GM23248 (cell line): Measurements from ENCODE around the gene PNPLA3. TPM values are rescaled to one million over a fixed set of nuclear protein-coding genes. Genes with fewer than 3 reads are reported as not detected.

Experiments used
- DNase-seq: peaks from one replicate; pipeline ENCODE4 v3.0.0-alpha.2; 2015
- H2AFZ ChIP-seq: fragments of 200-600 bp; sonication (generic); 2 replicates; pipeline ENCODE4 v1.6.1; 2016; ENCODE audit warnings: antibody characterized with exemption
- H3F3A ChIP-seq: fragments of 200-600 bp; sonication (generic); 2 replicates; pipeline ENCODE4 v1.6.1; 2016; ENCODE audit warnings: mild to moderate bottlenecking, antibody characterized with exemption, mixed run types; ENCODE audit not compliant: insufficient read depth
- H3K27ac ChIP-seq: fragments of 200-600 bp; sonication (generic); 2 replicates; pipeline ENCODE4 v1.5.1; 2016; ENCODE audit warnings: mild to moderate bottlenecking
- H3K27me3 ChIP-seq: fragments of 200-600 bp; sonication (generic); replicated peaks from 2 replicates; pipeline ENCODE4 v1.6.1; 2016; ENCODE audit warnings: mild to moderate bottlenecking; ENCODE audit not compliant: insufficient read depth
- H3K36me3 ChIP-seq: fragments of 200-600 bp; sonication (generic); 2 replicates; pipeline ENCODE4 v1.6.1; 2016; ENCODE audit warnings: low read depth, mild to moderate bottlenecking
- H3K4me1 ChIP-seq: fragments of 200-600 bp; sonication (generic); 2 replicates; pipeline ENCODE4 v1.6.1; 2016; ENCODE audit warnings: mild to moderate bottlenecking; ENCODE audit not compliant: insufficient read depth
- H3K4me2 ChIP-seq: fragments of 200-600 bp; sonication (generic); one replicate; pipeline ENCODE4 v1.6.1; 2016; ENCODE audit warnings: mild to moderate bottlenecking; ENCODE audit not compliant: unreplicated experiment
- H3K4me3 ChIP-seq: fragments of 200-600 bp; sonication (generic); 2 replicates; pipeline ENCODE4 v1.5.1; 2016; ENCODE audit warnings: mild to moderate bottlenecking
- H3K79me2 ChIP-seq: fragments of 200-600 bp; sonication (generic); 2 replicates; pipeline ENCODE4 v1.6.1; 2016; ENCODE audit warnings: mild to moderate bottlenecking; ENCODE audit not compliant: insufficient read depth
- H3K9ac ChIP-seq: fragments of 200-600 bp; sonication (generic); 2 replicates; pipeline ENCODE4 v1.6.1; 2016; ENCODE audit warnings: mild to moderate bottlenecking
- H3K9me2 ChIP-seq: fragments of 200-600 bp; sonication (generic); 2 replicates; pipeline ENCODE4 v1.6.1; 2016; ENCODE audit warnings: mixed run types, mild to moderate bottlenecking, moderate library complexity; ENCODE audit not compliant: insufficient read depth
- H3K9me3 ChIP-seq: fragments of 200-600 bp; sonication (generic); one replicate; pipeline ENCODE4 v1.6.1; 2017; ENCODE audit warnings: low read depth
- H4K20me1 ChIP-seq: fragments of 200-600 bp; sonication (generic); 2 replicates; pipeline ENCODE4 v1.6.0; 2016; ENCODE audit not compliant: insufficient read depth
- EZH2 ChIP-seq: fragments of 200-600 bp; sonication (generic); IDR thresholded peaks from 2 replicates; pipeline ENCODE4 v1.6.1; 2018; ENCODE audit warnings: antibody characterized with exemption, mild to moderate bottlenecking; ENCODE audit not compliant: insufficient read depth, poor library complexity, severe bottlenecking
- EZH2phosphoT487 ChIP-seq: fragments of 200-600 bp; sonication (generic); IDR thresholded peaks from 2 replicates; pipeline ENCODE4 v1.6.1; 2018; ENCODE audit warnings: antibody characterized with exemption, moderate library complexity, mild to moderate bottlenecking, low read depth; ENCODE audit not compliant: insufficient read depth
- WGBS, 2 experiments: methylation state at CpG; one replicate each; pipeline ENCODE4 v1.1.6; 2015 to 2017; ENCODE audit warnings: low lambda C conversion rate in 2 of 2, low coverage in 1 of 2; ENCODE audit errors: missing lambda C conversion rate in 2 of 2; 5-methylcytosine and 5-hydroxymethylcytosine counted together
- in situ Hi-C: fragments of 300-500 bp; cut with MboI; formaldehyde crosslinking; loops from 2 replicates; pipeline ENCODE4 v1.15.0; 2020
- polyA plus RNA-seq: library from polyadenylated mRNA; unstranded; fragments of >200 nt; fragmentation: Nextera tagmentation; extraction: Ambion mirVana; gene quantifications from 2 replicates; pipeline ENCODE4 v1.2.1, GENCODE V29; 2016
- total RNA-seq: library from RNA; depleted of rRNA; stranded (reverse); fragments of >200 nt; shearing (Covaris generic); gene quantifications from 2 replicates; pipeline ENCODE4 v1.2.3, GENCODE V29; 2014

The PNPLA3 gene
- total and polyA plus RNA-seq, 2 experiments from 2014 or later: 0.54 to 1.4 TPM

DNA sequence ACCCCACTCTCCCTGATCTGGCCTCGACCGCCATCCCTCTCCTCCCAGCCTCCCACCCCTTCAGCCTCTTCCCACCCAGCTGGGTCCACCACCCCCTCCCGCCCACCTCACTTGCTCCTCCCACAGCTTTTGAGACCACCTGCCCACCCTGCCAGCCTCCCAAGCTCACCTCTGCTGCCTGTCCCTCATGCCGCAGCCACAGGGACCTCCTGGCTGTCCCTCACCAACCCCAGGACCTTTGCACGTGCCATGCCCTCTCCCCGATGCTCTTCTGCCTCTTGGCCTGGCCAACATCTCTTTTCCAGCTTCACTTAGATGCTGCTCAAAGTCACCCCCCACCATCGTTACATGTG lies 38.3 kb upstream of the PNPLA3 start:
- Histone ChIP-seq H4K20me1 (no peaks in the 10 kb centered on the region), H3K4me2 (no peak overlapping the region), H3K4me3 (no peak overlapping the region), H3K4me1 (no peaks in the 10 kb centered on the region), H3K9me2 (no peaks in the 10 kb centered on the region), H3K79me2 (no peaks in the 10 kb centered on the region), H3K27ac (no peak overlapping the region), H3K27me3 (peaks cover 3% of the 10 kb centered on the region), H3F3A (peaks cover 3% of the 10 kb centered on the region; the same call in 1 of the 2 replicates), H3K9ac (no peak overlapping the region), H3K36me3 (no peaks in the 10 kb centered on the region), H3K9me3 (no peaks in the 10 kb centered on the region), H2AFZ (no peak overlapping the region)
- 48 to 64% methylated on average over 4 to 7 of the region's 7 CpGs for WGBS, 2 experiments
- DNase-seq: no peak
- in situ Hi-C loops: no loop called here
- no peak for TF ChIP-seq EZH2
- no peak for TF ChIP-seq EZH2phosphoT487

DNA sequence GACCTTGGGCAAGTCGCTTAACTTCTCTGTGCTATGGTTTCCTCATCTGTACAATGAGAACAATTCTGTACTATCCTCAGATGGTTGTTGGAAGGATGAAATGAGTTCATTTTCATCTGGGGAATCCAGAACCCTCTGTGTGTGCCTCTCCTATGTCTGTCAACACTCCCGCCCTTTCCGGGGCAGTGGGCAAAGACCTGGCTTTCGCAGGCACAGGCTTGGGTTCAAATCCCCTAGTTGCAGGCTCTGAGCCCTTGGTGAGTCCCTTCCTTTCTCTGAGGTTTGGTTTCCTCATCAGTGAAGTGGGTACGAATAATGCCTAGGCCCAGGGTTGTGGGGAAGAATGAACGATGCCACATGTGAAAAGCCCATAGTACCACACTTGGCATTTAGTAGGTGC lies 37.8 kb upstream of the PNPLA3 start:
- WGBS, 2 experiments: 74% methylated on average over 6 of the region's 6 CpGs
- Histone ChIP-seq H3K4me2 (no peak overlapping the region), H3F3A (peaks cover 3% of the 10 kb centered on the region; the same call in 1 of the 2 replicates), H3K9me2 (no peaks in the 10 kb centered on the region), H3K27ac (no peak overlapping the region), H3K79me2 (no peaks in the 10 kb centered on the region), H3K9me3 (no peaks in the 10 kb centered on the region), H3K4me3 (no peak overlapping the region), H3K9ac (no peak overlapping the region), H3K36me3 (no peaks in the 10 kb centered on the region), H3K27me3 (peaks cover 8% of the 10 kb centered on the region), H2AFZ (no peak overlapping the region), H4K20me1 (no peaks in the 10 kb centered on the region), H3K4me1 (no peaks in the 10 kb centered on the region)
- DNase-seq: no peak
- TF ChIP-seq EZH2: no peak
- no peak for TF ChIP-seq EZH2phosphoT487
- in situ Hi-C loops: no loop called here

DNA sequence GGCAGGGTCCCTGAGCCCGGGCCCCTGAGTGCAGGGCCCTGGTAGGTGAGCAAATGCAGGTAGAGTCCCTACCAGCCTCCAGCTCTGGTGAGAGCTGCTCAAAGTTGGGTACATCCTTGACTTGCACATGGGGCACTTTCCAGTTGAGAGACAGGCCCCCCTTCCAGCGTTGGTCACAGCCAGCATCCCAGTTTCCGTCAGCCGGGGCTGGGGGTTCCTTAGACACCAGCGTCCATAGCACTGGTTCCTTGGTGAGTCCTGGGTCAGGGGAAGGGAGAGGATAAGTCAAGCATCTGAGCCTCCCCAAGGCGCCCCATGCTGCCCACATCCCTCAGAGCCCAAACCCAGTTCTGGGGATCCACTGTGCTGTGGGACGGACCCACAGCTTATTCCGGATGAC lies 37.4 kb upstream of the PNPLA3 start:
- Histone ChIP-seq H3K9me2 (no peaks in the 10 kb centered on the region), H2AFZ (no peak overlapping the region), H3K9me3 (no peaks in the 10 kb centered on the region), H3K9ac (no peak overlapping the region), H3F3A (peaks cover 3% of the 10 kb centered on the region; the same call in 1 of the 2 replicates), H3K36me3 (no peaks in the 10 kb centered on the region), H3K4me2 (no peak overlapping the region), H3K27me3 (peaks cover 11% of the 10 kb centered on the region), H3K4me1 (no peaks in the 10 kb centered on the region), H4K20me1 (no peaks in the 10 kb centered on the region), H3K4me3 (no peak overlapping the region), H3K79me2 (no peaks in the 10 kb centered on the region), H3K27ac (no peak overlapping the region)
- in situ Hi-C loops: no loop called here
- TF ChIP-seq EZH2 (no peak), EZH2phosphoT487 (no peak)
- 53 to 56% methylated on average over 8 of the region's 8 CpGs for WGBS, 2 experiments
- DNase-seq: no peak

DNA sequence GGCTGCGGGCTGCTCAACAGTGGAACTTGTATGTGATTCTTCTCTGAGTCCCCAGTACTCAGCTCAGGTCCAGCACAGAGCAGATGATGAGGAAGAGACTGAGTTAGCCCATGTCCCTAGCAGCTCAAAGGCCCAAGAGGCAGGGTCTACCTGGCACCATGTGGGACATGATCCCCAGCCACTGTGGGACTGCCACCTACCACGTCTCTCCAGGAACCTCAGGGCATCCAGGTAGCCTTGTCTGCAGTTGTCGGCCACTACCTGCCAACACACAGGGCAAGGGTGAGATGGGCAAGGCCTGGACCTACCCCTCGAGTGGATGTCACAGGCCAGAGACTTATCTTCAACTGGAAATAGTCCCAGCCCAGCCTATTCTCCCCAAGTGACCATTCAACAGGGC lies 36.2 kb upstream of the PNPLA3 start:
- Histone ChIP-seq H4K20me1 (no peaks in the 10 kb centered on the region), H3K27me3 (peaks cover 23% of the 10 kb centered on the region), H3K4me2 (no peak overlapping the region), H3K9me2 (no peaks in the 10 kb centered on the region), H3K4me3 (no peak overlapping the region), H2AFZ (no peak overlapping the region), H3K27ac (no peak overlapping the region), H3K36me3 (no peaks in the 10 kb centered on the region), H3K4me1 (no peaks in the 10 kb centered on the region), H3F3A (peaks cover 3% of the 10 kb centered on the region; the same call in 1 of the 2 replicates), H3K9me3 (no peaks in the 10 kb centered on the region), H3K79me2 (no peaks in the 10 kb centered on the region), H3K9ac (no peak overlapping the region)
- 43 to 56% methylated on average over 4 of the region's 4 CpGs for WGBS, 2 experiments
- DNase-seq: no peak
- in situ Hi-C loops: no loop called here
- TF ChIP-seq EZH2 (no peak), EZH2phosphoT487 (no peak)

DNA sequence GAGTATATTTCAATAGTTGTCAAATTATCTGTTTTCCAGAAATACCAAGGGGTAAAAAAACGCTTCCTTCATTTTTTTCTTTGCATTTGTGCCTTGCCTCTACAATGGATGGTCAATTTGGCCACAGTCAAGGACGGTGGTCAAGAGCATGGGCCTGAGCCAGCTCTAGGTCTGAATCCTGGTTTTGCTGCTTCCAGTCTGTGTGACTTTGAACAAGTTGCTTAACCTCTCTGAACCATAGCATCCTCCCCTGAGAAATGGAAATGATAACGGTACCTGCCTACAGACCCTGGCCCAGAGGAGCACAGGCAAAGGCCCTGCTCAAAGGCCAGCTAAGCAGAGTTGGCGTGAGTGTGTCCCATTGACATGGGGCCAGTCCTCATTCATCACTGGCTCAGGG lies 34.9 kb upstream of the PNPLA3 start:
- Histone ChIP-seq H3F3A (no peaks in the 10 kb centered on the region), H3K79me2 (no peaks in the 10 kb centered on the region), H3K27ac (no peak overlapping the region), H3K9me2 (no peaks in the 10 kb centered on the region), H2AFZ (no peak overlapping the region), H4K20me1 (no peaks in the 10 kb centered on the region), H3K4me2 (no peak overlapping the region), H3K9ac (no peak overlapping the region), H3K36me3 (no peaks in the 10 kb centered on the region), H3K4me1 (no peaks in the 10 kb centered on the region), H3K27me3 (peaks cover 27% of the 10 kb centered on the region), H3K9me3 (no peaks in the 10 kb centered on the region), H3K4me3 (no peak overlapping the region)
- WGBS, 2 experiments: 48 to 58% methylated on average over 4 of the region's 4 CpGs
- in situ Hi-C loops: no loop called here
- no peak for TF ChIP-seq EZH2
- no peak for TF ChIP-seq EZH2phosphoT487
- DNase-seq: no peak
